Measurements from ENCODE around the gene PPP1R12B.

DNA sequence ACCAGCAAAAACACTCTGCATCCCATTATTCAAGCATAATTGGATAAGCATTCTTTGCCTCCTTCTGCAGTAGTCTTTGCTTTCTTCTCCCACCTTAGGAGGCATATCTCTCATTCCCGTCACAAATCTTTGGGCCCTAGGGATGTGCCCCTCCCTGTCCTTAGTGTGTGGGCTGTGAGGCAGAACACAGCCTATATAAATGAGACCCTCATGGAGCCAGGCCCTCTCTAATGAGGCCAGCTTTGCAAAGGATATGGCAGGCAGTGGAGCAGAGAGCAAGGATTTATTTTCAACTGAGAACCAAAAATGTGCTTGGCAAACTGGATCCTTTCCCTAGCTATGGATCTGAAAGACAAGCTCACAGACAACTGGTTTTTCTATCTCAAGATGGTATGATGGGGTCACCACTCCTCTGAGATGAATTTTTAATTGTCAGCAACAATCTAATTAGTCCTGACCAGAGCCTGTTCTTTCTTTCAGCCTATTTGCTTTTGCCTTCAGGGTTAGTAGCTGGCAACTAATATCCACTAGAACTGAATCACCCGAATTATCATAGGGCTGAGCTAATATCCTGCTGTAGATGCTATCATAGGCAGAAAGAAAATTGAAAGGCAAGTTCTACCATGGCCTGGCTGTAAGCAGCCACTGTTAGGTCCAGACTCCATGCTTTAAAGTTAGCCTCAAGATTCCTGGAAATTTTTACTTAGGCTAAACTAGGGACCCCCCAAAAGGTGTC, 227.6 kb downstream of the PPP1R12B start:
- no peak for TF ChIP-seq EZH2 (IDR thresholded peaks at IDR 0.05; ENCODE audit: low read length, missing control alignments)
- TF ChIP-seq, protein P1, sequence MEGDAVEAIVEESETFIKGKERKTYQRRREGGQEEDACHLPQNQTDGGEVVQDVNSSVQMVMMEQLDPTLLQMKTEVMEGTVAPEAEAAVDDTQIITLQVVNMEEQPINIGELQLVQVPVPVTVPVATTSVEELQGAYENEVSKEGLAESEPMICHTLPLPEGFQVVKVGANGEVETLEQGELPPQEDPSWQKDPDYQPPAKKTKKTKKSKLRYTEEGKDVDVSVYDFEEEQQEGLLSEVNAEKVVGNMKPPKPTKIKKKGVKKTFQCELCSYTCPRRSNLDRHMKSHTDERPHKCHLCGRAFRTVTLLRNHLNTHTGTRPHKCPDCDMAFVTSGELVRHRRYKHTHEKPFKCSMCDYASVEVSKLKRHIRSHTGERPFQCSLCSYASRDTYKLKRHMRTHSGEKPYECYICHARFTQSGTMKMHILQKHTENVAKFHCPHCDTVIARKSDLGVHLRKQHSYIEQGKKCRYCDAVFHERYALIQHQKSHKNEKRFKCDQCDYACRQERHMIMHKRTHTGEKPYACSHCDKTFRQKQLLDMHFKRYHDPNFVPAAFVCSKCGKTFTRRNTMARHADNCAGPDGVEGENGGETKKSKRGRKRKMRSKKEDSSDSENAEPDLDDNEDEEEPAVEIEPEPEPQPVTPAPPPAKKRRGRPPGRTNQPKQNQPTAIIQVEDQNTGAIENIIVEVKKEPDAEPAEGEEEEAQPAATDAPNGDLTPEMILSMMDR (conservative IDR thresholded peaks at IDR 0.05 in 1 of 2, IDR thresholded peaks at IDR 0.05 in 1 of 2; ENCODE audit: low read depth in 1 of 2, low read length in 2 of 2): no peak
